Tibial nerve (tissue), 4 donors: ENCODE measurements around the gene PRDM11.

Source experiments
- CTCF ChIP-seq, 5 experiments: fragments of 200-600 bp in 3 of 5; fragments of 450-650 bp in 2 of 5; sonication (generic) in 3 of 5; IDR thresholded peaks; one replicate each; pipeline ENCODE4 v1.5.1; 2016 to 2019; ENCODE audit warnings: antibody characterized with exemption in 5 of 5, mild to moderate bottlenecking in 3 of 5, moderate library complexity in 2 of 5
- EP300 ChIP-seq, 2 donors: sonication (generic); formaldehyde crosslinking; IDR thresholded peaks; one replicate each; pipeline ENCODE4 v1.6.1; 2017; ENCODE audit warnings: antibody characterized with exemption in 2 of 2, mild to moderate bottlenecking in 1 of 2

DNA sequence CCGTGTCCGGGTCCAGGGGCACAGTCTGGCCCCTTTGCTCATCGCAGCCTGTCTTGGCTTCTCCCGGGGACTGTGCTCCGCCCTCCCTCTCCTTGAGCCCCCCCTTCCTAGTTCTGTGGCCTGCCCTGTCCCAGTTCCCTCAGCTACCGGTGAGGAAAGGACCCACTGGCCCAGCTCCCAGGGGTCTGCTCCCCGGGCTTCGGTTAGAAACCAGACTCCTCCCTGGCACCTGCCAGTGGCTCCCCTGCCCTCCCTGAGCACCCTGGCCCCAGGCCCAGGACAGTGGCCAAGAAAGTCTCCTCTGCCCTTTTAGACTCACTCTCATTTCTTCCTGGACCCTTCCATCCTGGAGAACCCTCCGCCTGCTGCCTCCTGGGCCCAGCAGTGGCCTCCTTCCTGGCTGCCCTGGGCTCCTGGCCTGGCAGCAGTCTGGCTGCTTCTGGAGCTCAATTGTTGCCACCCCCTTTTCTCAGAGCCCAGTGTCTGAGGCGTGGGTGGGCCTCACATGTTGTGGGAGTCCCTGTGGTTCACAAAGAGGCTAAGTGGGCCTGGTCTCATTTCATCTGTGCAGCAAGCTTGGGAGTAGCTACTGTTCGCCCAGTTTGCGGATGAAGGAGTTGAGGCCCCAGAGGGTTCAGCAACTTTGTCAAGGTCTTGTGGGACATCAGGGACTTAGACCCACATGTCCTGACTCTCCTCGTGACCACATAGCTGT is 12.6 kb downstream of the PRDM11 start:
- TF ChIP-seq EP300 (IDR thresholded peaks at IDR 0.05) (no peak), CTCF (IDR thresholded peaks at IDR 0.05) (no peak)
